BJ (cell line): Measurements from ENCODE around the gene CLSTN3. TPM values are rescaled to one million over a fixed set of nuclear protein-coding genes. Genes with fewer than 3 reads are reported as not detected.

Experiments
- CTCF ChIA-PET: fragments of 350-600 bp; formaldehyde crosslinking; extraction: SDS; loops from one replicate; lab custom pipeline; 2021; ENCODE audit warnings: antibody characterized with exemption, inconsistent platforms; lab: Yijun Ruan, JAX
- POLR2A ChIA-PET: fragments of 300-600 bp; sonication (Branson Sonifier 250); formaldehyde crosslinking; extraction: SDS; loops from one replicate; lab custom pipeline; 2021; ENCODE audit warnings: antibody characterized with exemption; lab: Charles Lee
- DNase-seq: peaks from one replicate; pipeline ENCODE4 v3.0.0-alpha.2; 2011; ENCODE audit warnings: low read depth
- H3K27me3 ChIP-seq: 2 replicates; pipeline ENCODE4 v1.6.0; 2011; ENCODE audit warnings: low read length; ENCODE audit not compliant: control insufficient read depth, insufficient read depth
- H3K36me3 ChIP-seq: 2 replicates; pipeline ENCODE4 v1.5.1; 2011; ENCODE audit warnings: low read length; ENCODE audit not compliant: control insufficient read depth, insufficient read depth
- H3K4me3 ChIP-seq: 2 replicates; pipeline ENCODE4 v1.5.1; 2011; ENCODE audit warnings: low read depth, mild to moderate bottlenecking, control low read depth, low read length
- polyA plus RNA-seq: library from polyadenylated mRNA; depleted of rRNA; stranded (reverse); fragments of >200 nt; gene quantifications from 2 replicates; pipeline ENCODE4 v1.2.3, GENCODE V29; 2011
- TF ChIP-seq, protein P1 (sequence below): IDR thresholded peaks from 2 replicates; pipeline ENCODE4 v1.5.1; 2011; ENCODE audit warnings: low read depth, mild to moderate bottlenecking, control low read depth, inconsistent platforms, low read length, moderate library complexity; ENCODE audit not compliant: insufficient read depth

CLSTN3 gene
- polyA plus RNA-seq, 1 experiment, result 19.2 TPM

DNA sequence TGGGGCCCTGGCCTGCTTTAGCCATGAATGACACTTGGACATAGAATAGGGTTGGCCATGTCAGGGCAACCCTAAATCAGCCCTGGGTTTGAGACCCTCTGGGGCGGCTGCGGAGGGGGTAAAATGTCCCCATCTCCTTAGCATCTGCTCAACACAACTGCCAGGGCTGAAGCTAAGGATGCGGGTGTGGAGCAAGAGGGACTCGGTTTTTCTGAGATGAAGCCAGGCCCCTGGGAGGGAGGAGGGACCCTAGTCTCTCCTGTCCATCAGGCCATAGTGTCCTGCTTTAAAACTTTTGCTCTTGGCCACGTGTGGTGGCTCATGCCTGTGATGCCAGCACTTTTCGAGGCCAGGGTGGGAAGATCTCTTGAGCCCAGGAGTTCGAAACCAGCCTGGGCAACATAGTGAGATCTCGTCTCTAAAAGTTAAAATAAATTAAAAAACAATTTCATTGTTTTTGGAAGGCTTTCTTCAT is 37.1 kb upstream of the CLSTN3 start:
- no peak for DNase-seq
- ChIA-PET CTCF (interaction anchor here (0.5 to 4.2 kb wide), 13 partner anchors 14 to 480 kb away, joined by 3 to 39 read pairs (median 5); partner anchors contain the start of genes C1RL, C1S and LPCAT3), POLR2A (no interaction called here)
- peaks cover 19% of the 10 kb centered on the region for H3K36me3 ChIP-seq
- H3K4me3 ChIP-seq, result no peak overlapping the region
- TF ChIP-seq, protein P1, sequence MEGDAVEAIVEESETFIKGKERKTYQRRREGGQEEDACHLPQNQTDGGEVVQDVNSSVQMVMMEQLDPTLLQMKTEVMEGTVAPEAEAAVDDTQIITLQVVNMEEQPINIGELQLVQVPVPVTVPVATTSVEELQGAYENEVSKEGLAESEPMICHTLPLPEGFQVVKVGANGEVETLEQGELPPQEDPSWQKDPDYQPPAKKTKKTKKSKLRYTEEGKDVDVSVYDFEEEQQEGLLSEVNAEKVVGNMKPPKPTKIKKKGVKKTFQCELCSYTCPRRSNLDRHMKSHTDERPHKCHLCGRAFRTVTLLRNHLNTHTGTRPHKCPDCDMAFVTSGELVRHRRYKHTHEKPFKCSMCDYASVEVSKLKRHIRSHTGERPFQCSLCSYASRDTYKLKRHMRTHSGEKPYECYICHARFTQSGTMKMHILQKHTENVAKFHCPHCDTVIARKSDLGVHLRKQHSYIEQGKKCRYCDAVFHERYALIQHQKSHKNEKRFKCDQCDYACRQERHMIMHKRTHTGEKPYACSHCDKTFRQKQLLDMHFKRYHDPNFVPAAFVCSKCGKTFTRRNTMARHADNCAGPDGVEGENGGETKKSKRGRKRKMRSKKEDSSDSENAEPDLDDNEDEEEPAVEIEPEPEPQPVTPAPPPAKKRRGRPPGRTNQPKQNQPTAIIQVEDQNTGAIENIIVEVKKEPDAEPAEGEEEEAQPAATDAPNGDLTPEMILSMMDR, result no peak
- H3K27me3 ChIP-seq, result no peaks in the 10 kb centered on the region

GRCh38 chr12:7093486-7093885 is 36.7 kb upstream of the CLSTN3 start:
- Histone ChIP-seq H3K36me3 (peaks cover 16% of the 10 kb centered on the region), H3K4me3 (no peak overlapping the region), H3K27me3 (no peaks in the 10 kb centered on the region)
- ChIA-PET CTCF (interaction anchor here (0.5 to 4.2 kb wide), 10 partner anchors 14 to 481 kb away, joined by 3 to 39 read pairs (median 7); partner anchors contain the start of genes C1RL and C1S), POLR2A (no interaction called here)
- TF ChIP-seq, protein P1, result no peak
- no peak for DNase-seq

- TF ChIP-seq, protein P1, result no peak
- no peaks in the 10 kb centered on the region for H3K27me3 ChIP-seq
- H3K36me3 ChIP-seq, result peaks cover 11% of the 10 kb centered on the region
- no peak overlapping the region for H3K4me3 ChIP-seq
- CTCF ChIA-PET, result interaction anchor here (1.0 to 4.2 kb wide), 7 partner anchors 14 to 149 kb away, joined by 4 to 39 read pairs (median 10); partner anchors contain the start of genes C1RL and C1S
- DNase-seq, result no peak
- POLR2A ChIA-PET, result no interaction called here
Measured at GRCh38 chr12:7093892-7094291, 36.3 kb upstream of the CLSTN3 start.

DNA sequence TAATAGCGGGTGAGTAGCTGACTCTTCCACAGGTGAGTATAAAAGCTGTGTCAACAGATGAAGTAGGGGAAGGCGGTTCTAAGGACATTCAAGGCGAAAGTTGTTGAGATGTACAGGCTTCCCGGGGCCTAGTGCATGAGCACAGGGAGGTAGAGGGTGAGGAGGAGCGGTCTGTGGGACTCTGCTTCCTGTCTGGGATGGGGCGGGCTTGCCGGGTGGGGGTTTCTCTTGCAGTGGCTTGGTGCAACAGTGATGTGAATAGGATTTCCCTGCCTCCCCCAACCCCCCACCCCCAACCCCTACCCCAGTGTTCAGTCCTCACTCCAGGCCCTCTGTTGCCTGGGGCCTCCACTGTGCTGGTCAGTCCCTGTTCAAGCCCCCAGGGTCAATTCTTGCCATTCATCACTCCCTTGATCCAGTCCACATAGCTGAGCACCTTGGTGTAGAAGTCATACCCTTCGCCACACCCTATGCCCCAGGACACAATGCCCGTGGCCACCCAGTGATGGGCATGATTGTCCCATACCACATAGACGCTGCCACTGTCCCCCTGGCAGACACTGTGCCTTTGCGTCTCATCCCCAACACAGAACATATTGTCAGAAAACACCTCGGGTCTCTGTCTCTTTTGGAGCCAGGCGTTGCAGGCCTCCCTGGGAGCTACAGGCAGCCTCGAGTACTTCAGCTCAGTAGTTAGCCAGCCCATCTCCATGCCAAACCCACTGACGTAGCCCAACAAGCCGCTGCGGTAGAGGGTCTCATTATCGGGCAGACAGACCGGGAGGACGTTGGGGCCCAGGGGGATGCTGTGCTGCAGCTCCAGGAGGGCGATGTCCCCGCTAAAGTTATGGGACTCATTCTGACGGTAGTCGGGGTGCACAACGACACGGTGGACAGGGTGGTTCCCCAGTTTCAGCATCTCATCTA is 33.9 kb upstream of the CLSTN3 start:
- TF ChIP-seq, protein P1, result no peak
- no peak overlapping the region for H3K4me3 ChIP-seq
- H3K36me3 ChIP-seq, result peaks cover 3% of the 10 kb centered on the region
- ChIA-PET POLR2A (no interaction called here), CTCF (interaction anchor here (0.8 to 4.2 kb wide), 6 partner anchors 9 to 36 kb away, joined by 3 to 39 read pairs (median 4); partner anchors contain the start of gene C1S)
- H3K27me3 ChIP-seq, result no peaks in the 10 kb centered on the region
- DNase-seq, result no peak

GRCh38 chr12:7096979-7097378 is 33.2 kb upstream of the CLSTN3 start:
- POLR2A ChIA-PET, result no interaction called here
- TF ChIP-seq, protein P1, result no peak
- DNase-seq, result no peak
- no peak overlapping the region for H3K4me3 ChIP-seq
- no peaks in the 10 kb centered on the region for H3K27me3 ChIP-seq
- CTCF ChIA-PET, result interaction anchor here (0.8 to 2.2 kb wide), 3 partner anchors 8 to 15 kb away, joined by 3 to 10 read pairs (median 4); no protein-coding TSS in a partner anchor
- peaks cover 6% of the 10 kb centered on the region for H3K36me3 ChIP-seq
